Activated CD8-positive, alpha-beta memory T cell treated with anti-CD3 and anti-CD28 coated beads for 4 hours (primary cell): ENCODE data around the gene PRR14L.
"Not testable (repeated sequence)": the region's sequence is repeated elsewhere in the genome, so short reads cannot be mapped to it uniquely, and the experiment has no call there.

Experiments used
- DNase-seq, 2 donors: peaks; one replicate each; pipeline ENCODE4 v3.0.0-alpha.2; 2020; ENCODE audit warnings: low read depth in 2 of 2

PRR14L gene

DNA sequence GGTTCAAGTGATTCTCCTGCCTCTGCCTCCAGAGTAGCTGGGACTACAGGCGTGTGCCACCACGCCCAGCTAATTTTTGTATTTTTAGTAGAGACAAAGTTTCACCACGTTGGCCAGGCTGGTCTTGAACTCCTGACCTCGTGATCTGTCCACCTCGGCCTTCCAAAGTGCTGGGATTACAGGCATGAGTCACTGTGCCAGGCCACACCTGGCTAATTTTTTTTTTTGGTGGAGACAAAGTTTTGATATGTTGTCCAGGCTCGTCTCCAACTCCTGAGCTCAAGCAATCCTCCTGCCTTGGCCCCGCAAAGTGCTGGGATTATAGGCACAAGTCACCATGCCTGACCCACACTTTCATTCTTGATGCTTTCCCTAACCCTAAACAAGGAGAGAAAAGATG lies 9.6 kb downstream of the PRR14L start:
- not testable (repeated sequence) for DNase-seq

DNA sequence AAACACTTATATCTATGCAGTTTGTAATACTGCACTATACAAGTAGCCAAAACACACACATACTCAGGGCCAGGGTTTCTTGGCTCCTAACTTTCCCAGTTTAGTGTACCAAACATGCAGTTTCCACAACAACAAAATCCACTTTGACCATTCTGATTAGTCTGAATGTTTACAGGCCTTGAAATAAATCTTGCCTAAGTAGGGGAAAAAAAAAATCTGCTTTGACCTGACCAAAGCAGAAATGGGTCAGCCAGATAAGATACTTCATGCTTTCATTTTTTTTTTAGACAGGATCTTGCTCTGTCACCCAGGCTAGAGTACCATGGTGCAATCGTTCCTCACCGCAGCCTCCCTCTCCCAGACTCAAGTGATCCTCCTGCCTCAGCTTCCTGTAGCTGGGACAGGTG lies 10.1 kb downstream of the PRR14L start:
- no peak for DNase-seq

DNA sequence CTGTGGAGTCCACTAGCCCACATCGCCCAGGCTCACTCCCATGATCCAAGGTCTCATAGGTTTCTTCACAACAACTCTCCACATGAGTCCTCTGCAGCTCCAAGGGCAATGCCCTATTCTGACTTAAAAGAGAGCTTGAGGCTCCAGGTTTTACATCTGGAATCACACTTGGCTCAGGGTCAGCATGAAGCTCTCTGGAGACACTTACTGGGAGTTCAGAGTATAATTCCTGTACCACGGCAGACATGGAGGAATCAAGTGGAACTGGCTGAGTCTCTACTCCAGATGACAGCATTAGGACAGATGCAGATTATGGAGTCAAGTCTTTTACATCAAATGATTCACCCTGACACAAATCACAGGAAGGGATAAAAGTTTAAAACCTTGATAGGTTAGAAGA lies 11.4 kb downstream of the PRR14L start:
- DNase-seq, result no peak

DNA sequence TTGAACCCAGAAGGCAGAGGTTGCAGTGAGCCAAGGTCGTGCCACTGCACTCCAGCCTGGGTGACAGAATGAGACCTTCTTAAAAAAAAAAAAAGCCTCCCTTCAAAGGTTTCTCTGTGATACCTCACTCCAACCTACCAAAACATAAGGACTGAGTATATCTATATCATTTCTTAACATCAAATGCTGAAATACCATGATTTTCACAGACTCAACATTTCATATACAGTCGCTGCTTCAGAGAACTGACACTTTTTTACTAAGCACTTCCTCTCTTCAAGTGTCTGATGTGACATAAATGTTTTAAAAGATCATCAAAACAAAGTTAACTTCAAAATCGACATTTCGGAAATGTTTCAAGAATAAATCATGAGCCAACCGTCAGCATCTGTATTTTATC lies 12.0 kb downstream of the PRR14L start:
- no peak for DNase-seq

DNA sequence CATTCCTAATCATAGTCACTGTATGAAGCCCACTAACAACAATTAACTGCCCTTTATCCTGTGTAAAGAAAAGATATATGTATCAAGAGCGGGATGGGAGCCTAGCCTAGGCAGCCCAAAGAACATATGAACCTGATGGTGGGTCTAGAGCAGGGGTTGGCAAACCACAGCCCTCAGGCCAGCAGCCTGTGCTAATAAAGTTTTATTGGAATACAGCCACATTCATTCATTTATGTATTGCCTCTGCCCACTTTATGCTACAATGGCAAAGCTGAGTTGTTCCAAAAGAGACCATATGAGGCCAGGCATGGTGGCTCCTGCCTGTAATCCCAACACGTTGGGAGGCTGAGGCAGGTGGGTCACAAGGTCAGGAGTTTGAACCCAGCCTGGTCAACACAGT lies 13.5 kb downstream of the PRR14L start:
- no peak for DNase-seq

DNA sequence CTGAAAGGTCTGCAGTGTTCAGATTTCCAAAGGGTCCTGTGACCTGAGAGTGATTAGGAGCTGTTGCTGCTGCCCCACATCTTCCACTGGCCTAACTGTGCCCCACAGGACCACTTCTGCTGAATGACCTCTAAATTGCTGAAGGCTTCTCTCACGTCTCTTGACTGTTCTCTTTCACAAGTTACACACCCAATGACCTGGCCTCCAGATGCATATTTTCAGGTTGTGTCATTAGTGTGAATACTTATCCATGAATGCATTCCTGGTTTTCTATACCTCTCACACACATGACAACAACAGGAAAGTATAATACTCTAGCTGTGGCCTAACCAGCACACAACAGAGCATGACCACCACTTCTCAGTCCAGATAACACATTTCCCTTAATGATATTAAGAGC lies 15.4 kb downstream of the PRR14L start:
- DNase-seq, result no peak

DNA sequence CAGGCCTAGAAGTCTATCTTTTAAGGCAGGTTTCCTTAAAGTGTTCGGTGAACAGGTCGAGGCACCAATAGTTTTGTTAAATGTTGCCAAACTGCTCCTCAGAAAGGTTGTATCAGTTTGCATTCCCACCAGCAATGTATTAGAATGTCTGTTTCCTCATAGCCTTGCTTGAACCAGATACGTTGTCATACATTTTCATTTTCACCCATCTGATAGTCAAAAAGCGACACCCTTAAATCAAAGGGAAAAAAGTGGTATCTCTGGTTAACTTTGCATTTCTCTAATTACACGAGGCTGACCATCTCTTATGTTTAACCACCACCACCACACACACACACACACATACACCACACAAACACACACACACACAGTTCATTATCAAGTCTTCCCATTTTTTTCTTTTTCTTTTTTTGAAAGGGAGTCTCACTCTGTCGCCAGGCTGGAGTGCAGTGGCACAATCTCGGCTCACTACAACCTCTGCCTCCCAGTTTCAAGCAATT lies 16.3 kb downstream of the PRR14L start:
- no peak for DNase-seq

DNA sequence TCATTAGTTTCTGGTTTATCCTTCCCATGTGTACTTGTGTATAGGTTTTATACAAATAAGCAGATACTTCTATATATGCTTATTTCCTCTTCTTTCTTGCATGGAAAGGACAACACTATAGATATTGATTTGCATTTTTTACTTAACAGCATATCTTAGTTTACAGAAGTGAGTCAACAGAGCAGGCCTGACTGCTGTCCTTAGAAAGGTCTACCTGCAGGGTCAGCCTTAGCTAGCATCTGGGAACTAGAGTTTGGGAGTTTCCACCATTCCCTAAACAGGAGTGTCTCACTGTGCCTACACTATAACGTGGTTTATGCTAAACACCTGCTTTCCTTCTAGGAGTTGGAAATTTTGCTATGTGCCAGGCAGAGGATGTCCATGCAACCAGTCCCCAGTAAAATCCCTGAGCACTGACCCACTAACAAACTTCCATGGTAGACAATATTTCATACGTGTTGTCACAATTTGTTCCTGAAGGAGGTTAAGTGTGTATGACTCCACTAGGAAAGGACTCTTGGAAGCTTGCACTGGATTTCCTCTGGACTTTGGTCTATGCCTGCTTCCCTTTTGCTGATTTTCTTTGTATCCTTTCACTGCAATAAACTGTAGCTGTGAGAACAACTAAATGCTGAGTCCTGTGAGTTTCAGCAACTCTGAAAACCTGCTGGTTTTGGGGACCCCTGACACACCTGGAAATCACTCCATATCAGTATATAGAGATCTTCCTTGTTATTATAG lies 17.7 kb downstream of the PRR14L start:
- DNase-seq, result no peak

DNA sequence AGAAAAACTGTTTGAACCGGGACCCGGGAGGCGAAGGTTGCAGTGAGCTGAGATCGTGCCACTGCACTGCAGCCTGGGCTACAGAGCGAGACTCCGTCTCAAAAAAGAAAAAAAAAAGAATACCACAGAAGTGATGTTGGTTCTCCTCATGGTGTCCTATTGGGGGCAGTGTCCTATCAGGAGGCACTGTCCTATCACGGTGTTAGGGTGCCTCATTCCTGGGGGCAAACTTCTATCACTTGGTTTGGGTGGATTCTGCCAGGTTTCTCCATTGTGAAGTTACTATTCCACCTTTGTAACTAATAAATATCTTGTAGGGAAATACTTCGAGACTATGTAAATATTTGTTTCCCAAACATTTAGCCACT lies 19.6 kb downstream of the PRR14L start:
- no peak for DNase-seq

DNA sequence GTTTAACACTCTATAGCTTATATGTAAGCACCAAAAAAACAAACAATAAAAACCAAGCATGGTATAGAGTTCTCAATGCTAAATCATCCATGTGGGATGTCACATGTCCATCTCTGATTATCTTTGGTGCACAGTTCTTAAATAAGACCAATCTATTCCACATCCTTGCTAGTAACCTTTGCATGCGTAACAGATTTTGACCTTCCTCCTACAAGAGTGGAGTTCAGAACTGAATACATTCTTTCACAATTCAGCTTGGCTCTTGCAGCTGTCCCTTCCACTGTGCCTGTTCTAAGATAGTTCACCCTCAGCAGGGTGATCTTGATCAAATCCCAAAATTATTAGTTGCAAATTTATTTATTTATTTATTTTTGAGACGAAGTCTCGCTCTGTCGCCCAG lies 21.1 kb downstream of the PRR14L start:
- no peak for DNase-seq

DNA sequence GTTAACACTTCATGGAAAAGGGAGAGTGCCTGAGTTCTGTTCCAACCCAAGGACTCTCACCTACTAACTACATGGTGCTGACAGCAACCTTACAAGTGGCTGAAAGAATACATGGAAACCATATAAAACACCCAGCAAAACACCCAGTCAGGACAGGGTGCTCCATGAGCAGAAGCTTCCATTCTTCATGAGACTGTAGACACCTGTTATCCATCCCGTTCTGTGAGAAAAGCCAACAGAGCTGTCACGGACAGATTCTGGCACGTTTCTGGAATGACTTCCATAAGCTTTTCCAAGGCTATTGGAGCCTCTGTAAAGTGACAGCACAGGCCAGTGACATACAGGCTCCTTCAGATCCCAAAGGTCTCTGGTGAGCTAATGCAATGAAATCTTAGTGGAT lies 23.2 kb downstream of the PRR14L start:
- DNase-seq, result no peak

DNA sequence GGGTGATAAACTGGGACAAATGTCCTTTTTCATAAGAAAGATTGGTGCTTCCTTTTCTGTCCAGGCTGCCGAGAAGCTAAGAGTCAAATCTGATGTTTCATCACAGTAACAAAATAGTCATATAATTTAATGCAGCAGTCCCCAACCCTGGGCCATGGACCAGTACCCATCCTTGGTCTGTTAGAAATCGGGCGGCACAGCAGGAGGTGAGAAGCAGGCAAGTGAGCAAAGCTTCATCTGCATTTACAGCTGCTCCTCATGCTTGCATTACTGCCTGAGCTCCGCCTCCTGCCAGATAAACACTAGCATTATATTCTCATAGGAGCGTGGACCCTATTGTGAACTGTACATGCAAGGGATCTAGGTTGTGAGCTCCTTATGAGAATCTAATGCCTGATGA lies 26.2 kb downstream of the PRR14L start:
- DNase-seq, result no peak

DNA sequence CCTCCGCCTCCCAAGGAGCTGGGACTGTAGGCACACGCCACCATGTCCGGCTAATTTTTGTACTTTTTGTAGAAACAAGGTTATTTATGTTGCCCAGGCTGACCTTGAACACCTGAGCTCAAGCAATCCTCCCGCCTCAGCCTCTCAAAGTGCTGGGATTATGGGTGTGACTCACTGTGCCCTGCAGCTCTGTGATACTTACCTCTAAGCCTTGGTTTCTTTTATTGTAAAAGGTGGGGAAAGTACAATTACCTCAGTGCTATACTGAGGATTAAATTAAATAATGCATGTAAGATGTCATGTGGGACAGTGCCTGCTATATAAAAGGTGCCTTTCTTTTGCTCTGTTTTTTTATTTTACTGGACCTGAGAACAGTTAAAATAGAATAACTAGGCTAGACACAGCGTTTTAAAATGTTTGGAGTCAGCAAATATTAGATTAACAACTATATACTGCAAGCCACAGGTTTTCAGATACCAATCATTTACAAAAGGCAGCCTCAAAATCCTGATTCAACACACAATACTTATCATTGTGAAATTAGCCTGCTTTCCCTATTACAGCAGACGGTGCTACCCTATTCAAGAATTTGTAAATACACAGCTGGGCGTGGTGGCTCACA lies 30.0 kb downstream of the PRR14L start:
- DNase-seq, result no peak

DNA sequence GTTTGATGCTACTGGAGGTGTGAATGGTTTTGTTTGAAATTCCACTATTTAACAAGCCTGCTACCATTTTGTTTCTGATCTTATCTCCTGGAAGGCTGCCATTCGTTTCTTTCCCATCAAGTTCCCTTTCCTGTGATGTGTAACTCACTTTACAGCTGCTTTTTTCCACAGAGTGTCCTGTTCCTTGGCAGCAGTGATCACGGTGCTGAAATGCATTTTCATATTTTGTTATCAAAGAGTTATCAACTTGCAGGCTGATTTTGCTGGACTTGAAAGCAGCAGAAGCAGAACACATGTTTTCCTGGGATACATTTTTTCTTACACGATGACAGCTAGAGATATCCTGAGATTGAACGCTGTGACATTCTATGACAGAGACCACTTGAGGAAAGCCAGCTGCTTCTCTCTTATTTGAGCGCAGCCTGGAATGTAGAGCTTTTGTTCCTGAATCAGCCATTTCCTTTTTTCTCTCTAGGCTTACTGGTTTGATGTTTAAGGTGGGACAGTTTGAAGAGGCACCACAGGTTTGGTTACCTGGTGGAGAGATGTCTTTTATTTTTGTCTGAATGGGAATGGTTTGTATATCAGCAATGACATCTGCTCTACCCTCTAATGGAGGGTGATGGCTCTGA lies 34.7 kb downstream of the PRR14L start:
- DNase-seq, result no peak

DNA sequence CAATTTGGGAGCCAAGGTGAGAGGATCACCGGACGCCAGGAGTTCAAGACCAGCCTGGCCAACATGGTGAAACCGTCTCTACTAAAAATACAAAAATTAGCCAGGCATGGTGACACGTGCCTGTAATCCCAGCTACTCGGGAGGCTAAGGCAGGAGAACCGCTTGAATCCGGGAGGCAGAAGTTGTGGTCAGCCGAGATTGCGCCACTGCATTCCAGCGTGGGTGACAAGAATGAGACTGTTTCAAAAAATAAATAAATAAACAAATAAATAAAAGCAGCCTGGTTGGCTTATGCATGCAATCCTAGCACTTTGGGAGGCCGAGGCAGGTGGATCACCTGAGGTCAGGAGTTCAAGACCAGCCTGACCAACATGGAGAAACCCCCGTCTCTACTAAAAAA lies 38.7 kb downstream of the PRR14L start:
- not testable (repeated sequence) for DNase-seq

DNA sequence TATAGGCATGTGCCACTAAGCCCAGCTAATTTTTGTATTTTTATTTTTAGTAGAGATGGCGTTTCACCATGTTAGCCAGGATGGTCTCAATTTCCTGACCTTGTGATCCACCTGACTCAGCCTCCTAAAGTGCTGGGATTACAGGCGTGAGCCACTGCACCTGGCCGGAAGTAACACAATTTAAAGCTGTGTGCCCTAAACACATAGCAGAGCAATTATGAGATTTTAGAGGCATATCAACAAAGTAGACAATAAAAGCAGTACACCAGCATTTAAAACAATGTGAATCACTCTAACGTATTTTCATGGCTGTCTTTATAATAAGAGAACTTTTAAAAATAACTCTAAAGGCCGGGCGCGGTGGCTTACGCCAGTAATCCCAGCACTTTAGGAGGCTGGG lies 42.4 kb downstream of the PRR14L start:
- no peak for DNase-seq

DNA sequence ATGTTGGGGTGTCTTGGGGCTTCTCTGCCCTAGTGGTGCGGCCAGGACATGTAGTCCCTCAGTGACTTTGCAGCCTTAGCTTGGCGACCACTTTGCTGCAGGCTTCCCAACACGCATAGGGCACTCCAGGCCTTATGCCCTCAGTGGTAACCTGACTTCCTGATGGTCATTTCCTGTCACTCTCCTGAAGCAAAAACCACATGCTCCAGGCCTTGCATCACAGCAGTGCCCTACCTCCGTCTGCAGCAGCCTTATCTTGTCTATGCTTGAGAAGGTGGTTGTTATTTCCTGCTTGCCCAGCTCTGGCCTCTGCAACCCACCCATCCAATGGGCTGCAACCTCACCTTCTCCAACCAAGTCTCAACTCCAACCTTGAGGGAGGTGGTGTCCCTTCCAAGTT lies 54.5 kb downstream of the PRR14L start:
- DNase-seq, result no peak

DNA sequence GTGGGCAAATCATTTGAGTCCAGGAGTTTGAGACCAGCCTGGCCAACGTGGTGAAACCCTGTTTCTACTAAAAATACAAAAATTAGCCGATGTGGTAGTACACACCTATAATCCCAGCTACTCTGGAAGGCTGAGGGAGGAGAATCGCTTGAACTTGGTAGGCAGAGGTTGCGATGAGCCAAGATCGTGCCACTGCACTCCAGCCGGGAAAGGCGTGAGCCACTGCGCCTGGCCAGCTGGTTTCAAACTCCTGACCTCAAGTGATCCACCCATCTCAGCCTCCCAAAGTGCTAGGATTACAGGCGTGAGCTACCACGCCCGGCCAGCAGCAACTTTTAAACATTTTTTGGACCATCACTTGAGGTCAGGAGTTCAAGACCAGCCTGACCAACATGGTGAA lies 55.9 kb downstream of the PRR14L start:
- DNase-seq, result not testable (repeated sequence)

DNA sequence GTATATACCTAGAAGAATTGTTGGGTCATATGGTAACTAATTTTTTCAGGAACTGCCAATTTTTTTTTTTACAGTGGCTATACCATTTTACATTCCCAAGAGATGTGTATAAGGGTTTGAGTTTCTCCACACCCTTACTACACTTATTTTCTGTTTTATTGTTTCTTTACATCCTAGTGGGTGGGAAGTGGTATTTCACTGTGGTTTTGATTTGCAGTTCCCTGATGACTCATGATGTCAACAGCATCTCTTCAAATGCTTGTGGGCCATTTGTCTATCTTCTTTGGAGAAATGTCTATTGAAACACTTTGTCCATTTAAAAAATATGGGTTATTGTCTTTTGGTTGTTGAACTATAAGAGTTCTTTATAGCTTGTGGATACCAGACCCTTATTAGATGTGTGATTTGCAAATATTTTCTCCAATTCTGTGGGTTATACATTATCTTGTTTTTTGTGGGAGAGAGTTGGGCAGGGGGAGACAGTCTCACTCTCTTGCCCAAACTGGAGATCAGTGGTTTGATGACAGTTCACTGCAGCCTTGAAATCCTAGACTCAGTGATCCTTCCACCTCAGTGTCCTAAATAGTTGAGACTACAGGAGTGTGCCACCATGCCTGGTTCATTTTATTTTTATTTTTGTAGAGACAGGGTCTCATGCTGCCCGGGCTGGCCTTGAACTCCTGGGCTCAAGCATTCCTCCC lies 57.6 kb downstream of the PRR14L start:
- no peak for DNase-seq

DNA sequence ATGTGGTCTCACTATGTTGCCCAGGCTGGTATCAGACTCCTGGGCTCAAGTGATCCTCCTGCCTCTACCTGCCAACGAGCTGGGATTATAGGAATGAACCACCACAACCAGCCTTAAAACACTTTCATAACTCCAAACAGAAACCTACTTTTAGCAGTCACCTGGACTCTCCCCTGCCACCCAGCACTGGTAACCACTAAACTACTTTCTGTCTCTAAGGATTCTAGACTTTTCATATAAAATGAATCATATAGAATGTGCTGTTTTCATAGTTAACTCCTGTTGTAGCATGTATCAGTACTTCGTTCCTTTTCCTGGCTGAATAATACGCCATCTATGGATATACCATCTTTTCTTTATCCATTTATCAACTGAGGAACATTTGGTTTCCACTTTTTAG lies 58.5 kb downstream of the PRR14L start:
- no peak for DNase-seq

DNA sequence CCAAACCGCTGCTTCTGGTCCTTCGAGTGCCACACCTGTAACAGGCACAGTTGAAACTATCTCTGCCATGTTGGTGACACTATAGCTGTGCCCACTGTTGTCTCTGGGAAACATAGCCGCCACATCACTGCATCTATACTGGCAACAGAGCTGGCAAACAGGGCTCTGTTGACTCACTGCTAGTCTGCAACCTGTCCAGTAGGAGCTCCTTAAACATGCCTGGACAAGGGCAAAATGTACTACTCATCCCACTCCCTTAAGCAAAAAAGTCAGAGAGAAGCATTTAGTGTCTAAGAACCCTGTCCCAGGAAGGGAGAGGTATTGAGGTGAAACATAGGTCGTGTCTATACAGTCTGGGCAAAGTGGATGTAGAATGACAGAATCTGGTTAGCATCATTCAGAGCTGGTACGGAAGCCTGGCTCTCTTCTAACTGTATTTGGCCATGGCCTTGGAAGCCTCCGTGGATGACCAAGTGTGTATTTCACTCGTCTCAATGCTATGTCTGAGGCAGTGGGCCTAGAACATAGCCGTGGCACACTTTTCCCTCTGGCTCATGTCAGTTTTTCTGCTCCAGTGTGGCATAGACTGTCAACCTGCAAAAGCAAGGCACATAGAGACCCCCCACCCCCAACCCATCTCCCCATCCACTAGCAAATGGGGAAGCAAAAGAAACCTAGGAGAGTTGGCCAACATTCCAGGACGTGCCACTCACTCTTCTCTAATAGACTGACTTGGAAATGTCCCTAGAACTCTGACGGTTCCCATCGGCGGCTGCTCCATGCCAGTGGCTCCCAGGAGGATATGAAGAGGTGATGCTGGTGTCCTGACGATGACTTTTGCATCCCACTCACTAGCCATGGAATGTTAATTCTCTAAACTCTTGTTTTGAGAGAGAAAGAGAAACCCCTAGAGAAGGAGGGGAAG lies 66.5 kb downstream of the PRR14L start:
- DNase-seq, result no peak

DNA sequence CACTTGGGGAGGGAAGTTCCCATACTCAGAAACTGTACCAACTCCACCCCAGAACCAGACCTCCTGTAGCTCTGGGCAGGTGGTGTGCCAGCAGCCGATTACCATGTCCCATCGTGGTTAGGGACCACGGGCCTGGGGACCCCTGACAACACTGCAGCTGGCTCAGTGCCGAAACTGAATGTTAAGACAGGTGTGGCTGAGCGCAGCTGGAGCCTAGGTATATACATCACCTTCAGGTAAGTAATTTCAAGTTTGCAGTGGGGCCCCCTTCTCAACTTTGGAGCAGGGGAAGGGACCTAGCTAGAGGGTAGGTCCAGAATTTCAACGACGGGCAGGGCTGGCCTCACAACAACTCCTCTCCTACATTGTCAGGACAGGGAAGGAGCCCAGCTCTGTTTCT lies 67.2 kb downstream of the PRR14L start:
- no peak for DNase-seq
